ENCODE data around the gene SRP72.

DNA sequence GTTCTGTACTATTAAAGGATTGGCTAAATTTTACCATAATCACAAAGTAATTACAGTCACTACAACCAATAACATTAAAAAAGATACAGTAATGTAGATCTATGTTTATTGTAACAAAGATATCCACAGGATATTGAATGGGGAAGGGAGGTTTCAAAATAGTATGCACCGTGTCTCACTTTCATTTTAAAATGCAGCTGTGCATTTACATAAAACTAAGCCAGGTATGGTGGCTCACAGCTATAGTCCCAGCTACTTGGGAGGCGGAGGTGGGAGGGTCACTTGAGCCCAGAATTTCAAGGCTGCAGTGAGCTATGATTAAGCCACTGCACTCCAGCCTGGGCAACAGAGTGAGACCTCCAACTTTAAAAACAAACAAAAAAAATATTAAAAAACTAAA is 8.5 kb downstream of the SRP72 start:
- TF ChIP-seq SIN3A (IDR thresholded peaks at IDR 0.05; ENCODE audit: low read depth) (no peak), POLR2A (IDR thresholded peaks at IDR 0.05; ENCODE audit: borderline replicate concordance, extremely low read depth, insufficient read depth, insufficient read length) (no peak), POLR2AphosphoS5 (IDR thresholded peaks at IDR 0.05; ENCODE audit: low read depth, low read length) (no peak), ATF3 (IDR thresholded peaks at IDR 0.05) (no peak), EZH2phosphoT487 (IDR thresholded peaks at IDR 0.05; ENCODE audit: borderline replicate concordance) (no peak), RAD21 (IDR thresholded peaks at IDR 0.05; ENCODE audit: low read depth) (no peak), YY1 (IDR thresholded peaks at IDR 0.05; ENCODE audit: extremely low read depth, insufficient replicate concordance, low read depth, low read length) (no peak)
- TF ChIP-seq, protein P1, sequence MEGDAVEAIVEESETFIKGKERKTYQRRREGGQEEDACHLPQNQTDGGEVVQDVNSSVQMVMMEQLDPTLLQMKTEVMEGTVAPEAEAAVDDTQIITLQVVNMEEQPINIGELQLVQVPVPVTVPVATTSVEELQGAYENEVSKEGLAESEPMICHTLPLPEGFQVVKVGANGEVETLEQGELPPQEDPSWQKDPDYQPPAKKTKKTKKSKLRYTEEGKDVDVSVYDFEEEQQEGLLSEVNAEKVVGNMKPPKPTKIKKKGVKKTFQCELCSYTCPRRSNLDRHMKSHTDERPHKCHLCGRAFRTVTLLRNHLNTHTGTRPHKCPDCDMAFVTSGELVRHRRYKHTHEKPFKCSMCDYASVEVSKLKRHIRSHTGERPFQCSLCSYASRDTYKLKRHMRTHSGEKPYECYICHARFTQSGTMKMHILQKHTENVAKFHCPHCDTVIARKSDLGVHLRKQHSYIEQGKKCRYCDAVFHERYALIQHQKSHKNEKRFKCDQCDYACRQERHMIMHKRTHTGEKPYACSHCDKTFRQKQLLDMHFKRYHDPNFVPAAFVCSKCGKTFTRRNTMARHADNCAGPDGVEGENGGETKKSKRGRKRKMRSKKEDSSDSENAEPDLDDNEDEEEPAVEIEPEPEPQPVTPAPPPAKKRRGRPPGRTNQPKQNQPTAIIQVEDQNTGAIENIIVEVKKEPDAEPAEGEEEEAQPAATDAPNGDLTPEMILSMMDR (IDR thresholded peaks at IDR 0.05 in 2 of 3, conservative IDR thresholded peaks at IDR 0.05 in 1 of 3; ENCODE audit: borderline replicate concordance in 1 of 3, insufficient read depth in 1 of 3, low read depth in 2 of 3, low read length in 2 of 3), result no peak
- TF ChIP-seq, protein P2, sequence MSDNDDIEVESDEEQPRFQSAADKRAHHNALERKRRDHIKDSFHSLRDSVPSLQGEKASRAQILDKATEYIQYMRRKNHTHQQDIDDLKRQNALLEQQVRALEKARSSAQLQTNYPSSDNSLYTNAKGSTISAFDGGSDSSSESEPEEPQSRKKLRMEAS (IDR thresholded peaks at IDR 0.05), result no peak
